Colonic mucosa (tissue), 4 donors: ENCODE data around the gene RGPD8. TPM values are rescaled to one million over a fixed set of nuclear protein-coding genes. Genes with fewer than 3 reads are reported as not detected.

ENCODE experiments used
- DNase-seq: peaks from one replicate; pipeline ENCODE4 v3.0.0-alpha.2; 2020
- H3K27ac ChIP-seq: fragments of 200-600 bp; one replicate; pipeline ENCODE4 v1.8.0; 2021
- H3K27me3 ChIP-seq: fragments of 200-600 bp; one replicate; pipeline ENCODE4 v1.8.0; 2021
- H3K36me3 ChIP-seq: fragments of 200-600 bp; one replicate; pipeline ENCODE4 v1.8.0; 2021
- H3K4me1 ChIP-seq: fragments of 200-600 bp; one replicate; pipeline ENCODE4 v1.8.0; 2021; ENCODE audit warnings: mild to moderate bottlenecking
- H3K4me3 ChIP-seq: fragments of 200-600 bp; one replicate; pipeline ENCODE4 v1.8.0; 2021
- H3K9ac ChIP-seq, 2 donors: one replicate each; pipeline ENCODE4 v1.7.0; 2013; ENCODE audit warnings: control low read depth in 2 of 2, low read depth in 2 of 2, low read length in 2 of 2
- H3K9me3 ChIP-seq: fragments of 200-600 bp; one replicate; pipeline ENCODE4 v1.8.0; 2021
- CTCF ChIP-seq: fragments of 200-600 bp; IDR thresholded peaks from one replicate; pipeline ENCODE4 v1.8.0; 2022; ENCODE audit warnings: antibody characterized with exemption, mild to moderate bottlenecking
- intact Hi-C: fragments of 100-400 bp; cut with DNase I; formaldehyde crosslinking; loops from one replicate; pipeline ENCODE4 v1.14.1; 2022
- total RNA-seq, 2 donors: library from RNA; stranded (reverse); fragmentation: NEBNext Ultra II Directional in 1 of 2; extraction: Animal tissue kit (Norgen Biotek cat#: 25700) in 1 of 2; gene quantifications; one replicate each; pipeline ENCODE4 v1.2.1, GENCODE V29; 2021
- donor health status: healthy.
- donor health status: DM: no; HTN: no; CAD: no.
- donor health status: DM: no; HTN: no; CAD: no.

The RGPD8 gene
- total RNA-seq, 2 donors from 2014 or later, result 8.6 to 11.7 TPM

GRCh38 chr2:112480530-112481049, 47.1 kb upstream of the RGPD8 start:
- H3K9me3 ChIP-seq, result no peaks in the 10 kb centered on the region
- peak; percentile 22 for DNase-seq
- no peaks in the 10 kb centered on the region for H3K36me3 ChIP-seq
- intact Hi-C loops, result no loop called here
- TF ChIP-seq CTCF, result no peak
- no peaks in the 10 kb centered on the region for H3K27me3 ChIP-seq
- H3K4me3 ChIP-seq, result peak overlapping the region; percentile 78
- H3K27ac ChIP-seq, result peak overlapping the region; percentile 94
- peak overlapping the region; percentile 76 to 84 for H3K9ac ChIP-seq
- peaks cover 6% of the 10 kb centered on the region for H3K4me1 ChIP-seq

DNA sequence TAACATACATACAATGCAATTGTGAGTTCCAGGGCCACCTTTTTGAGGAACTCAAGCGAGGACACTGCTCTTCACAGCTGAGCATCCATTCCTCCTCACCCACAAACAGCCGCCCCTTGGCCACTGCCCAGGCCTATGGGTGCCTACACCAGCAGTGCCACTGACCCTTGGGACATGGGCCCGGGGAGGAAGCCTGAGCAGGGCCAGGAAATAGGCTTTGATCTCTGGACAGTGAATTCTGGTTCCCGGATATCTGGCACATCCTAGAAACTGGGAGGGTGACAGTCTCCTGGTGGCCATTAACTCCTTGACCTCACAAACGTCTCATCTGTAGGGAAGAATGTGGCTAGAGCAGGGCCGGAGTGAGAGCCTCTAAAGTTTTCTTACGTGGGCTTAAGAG, 43.0 kb upstream of the RGPD8 start:
- Histone ChIP-seq H3K4me3 (no peak overlapping the region), H3K36me3 (no peaks in the 10 kb centered on the region), H3K27me3 (no peaks in the 10 kb centered on the region), H3K27ac (no peak overlapping the region), H3K4me1 (no peaks in the 10 kb centered on the region), H3K9me3 (no peaks in the 10 kb centered on the region), H3K9ac (no peak overlapping the region)
- no peak for DNase-seq
- intact Hi-C loops, result no loop called here
- TF ChIP-seq CTCF, result no peak

DNA sequence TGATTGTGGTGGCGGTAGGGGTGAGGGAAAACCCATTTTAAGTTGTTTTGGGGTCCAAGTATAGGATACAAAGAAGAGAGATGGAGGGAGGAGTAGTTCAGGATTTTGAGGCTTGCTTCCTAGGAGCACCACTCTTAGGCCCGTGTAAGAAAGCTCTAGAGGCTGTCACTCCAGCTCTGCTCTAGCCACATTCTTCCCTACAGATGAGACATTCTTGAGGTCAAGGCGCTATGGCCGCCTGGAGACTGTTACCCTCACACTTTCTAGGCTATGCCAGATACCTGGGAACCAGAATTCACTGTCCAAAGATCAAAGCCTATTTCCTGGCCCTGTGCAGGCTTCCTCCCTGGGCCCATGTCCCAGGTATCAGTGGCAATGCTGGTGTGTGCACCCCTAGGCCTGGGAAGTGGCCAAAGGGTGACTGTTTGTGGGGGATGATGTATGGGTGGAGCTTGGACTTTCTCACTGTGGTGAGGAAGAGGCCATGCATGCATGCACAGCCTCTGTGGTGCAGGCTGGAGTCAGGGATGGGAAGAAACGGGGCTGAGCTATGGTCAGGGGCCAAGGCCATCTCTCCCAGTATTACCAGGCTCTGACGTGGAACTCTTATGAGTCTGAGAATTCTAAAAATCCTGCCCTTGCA, 41.5 kb upstream of the RGPD8 start:
- no peak for TF ChIP-seq CTCF
- H3K4me1 ChIP-seq, result no peaks in the 10 kb centered on the region
- DNase-seq, result no peak
- intact Hi-C loops, result no loop called here
- H3K9me3 ChIP-seq, result no peaks in the 10 kb centered on the region
- no peaks in the 10 kb centered on the region for H3K36me3 ChIP-seq
- H3K27me3 ChIP-seq, result no peaks in the 10 kb centered on the region
- H3K9ac ChIP-seq, result no peak overlapping the region
- no peak overlapping the region for H3K4me3 ChIP-seq
- no peak overlapping the region for H3K27ac ChIP-seq

DNA sequence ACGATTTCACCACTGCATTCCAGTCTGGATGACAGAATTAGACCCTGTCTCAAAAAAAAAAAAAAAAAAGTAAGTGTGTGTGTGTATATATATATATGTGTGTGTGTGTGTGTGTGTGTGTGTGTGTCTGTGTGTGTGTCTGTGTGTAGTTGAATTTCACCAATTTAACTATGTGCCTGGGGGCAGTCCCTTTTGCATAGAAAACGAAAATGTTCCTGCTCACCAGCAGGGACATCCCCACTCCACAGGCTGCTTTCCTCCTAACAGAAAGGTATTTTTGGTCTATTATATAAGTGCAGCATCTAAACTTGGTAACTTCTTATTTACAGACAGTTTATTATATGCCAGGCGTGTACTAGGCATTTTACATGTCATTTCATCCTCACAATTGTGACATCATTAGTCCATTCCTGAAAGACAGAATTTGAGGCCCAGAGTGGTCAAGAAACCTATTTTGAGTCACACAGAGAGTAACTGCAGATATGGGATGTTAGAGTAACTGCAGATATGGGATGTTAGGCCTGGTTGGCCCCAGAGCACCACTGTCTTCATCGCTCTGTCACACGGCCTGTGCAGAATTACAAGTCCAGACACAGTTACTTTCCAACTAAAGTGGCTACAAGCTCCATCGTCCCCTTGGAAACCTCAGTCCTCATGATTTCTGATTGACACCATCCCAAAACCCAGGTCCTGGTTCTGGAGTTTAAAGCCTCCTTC, 39.3 kb upstream of the RGPD8 start:
- no peaks in the 10 kb centered on the region for H3K27me3 ChIP-seq
- no peak for TF ChIP-seq CTCF
- H3K36me3 ChIP-seq, result no peaks in the 10 kb centered on the region
- H3K9me3 ChIP-seq, result no peaks in the 10 kb centered on the region
- no peak overlapping the region for H3K27ac ChIP-seq
- no peak for DNase-seq
- no peak overlapping the region for H3K9ac ChIP-seq
- intact Hi-C loops, result no loop called here
- H3K4me1 ChIP-seq, result no peaks in the 10 kb centered on the region
- H3K4me3 ChIP-seq, result no peak overlapping the region

DNA sequence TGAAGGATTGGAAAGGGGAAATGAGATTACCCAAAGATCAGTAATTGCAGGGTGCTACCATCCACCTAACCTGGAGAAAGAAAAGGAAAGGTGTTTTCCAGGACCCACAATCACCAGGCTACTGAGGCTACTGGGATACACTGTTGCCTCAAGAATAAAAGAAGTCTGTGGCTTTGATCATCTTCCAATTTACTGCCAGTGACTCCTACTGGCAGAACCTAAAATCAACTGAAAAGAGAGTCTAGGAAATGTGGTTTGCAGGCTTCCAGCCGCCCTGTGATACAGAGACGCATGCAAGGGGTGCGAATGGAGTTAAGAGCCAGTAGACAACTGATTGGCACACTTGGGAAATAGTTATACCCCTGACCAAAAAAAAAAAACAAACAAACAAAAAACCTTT, 31.9 kb upstream of the RGPD8 start:
- Histone ChIP-seq H3K9ac (no peak overlapping the region), H3K4me1 (no peaks in the 10 kb centered on the region), H3K27me3 (no peaks in the 10 kb centered on the region), H3K9me3 (no peaks in the 10 kb centered on the region), H3K27ac (no peak overlapping the region), H3K36me3 (no peaks in the 10 kb centered on the region), H3K4me3 (no peak overlapping the region)
- DNase-seq, result no peak
- intact Hi-C loops, result no loop called here
- TF ChIP-seq CTCF, result no peak
